Liver (tissue), 9 donors: Measurements from ENCODE around the gene KLHL9. TPM values are rescaled to one million over a fixed set of nuclear protein-coding genes. Genes with fewer than 3 reads are reported as not detected.
A peak's percentile ranks its signal among the peaks of the same experiment; 100 is the strongest.

Experiments used
- DNase-seq: peaks from one replicate; pipeline ENCODE4 v3.0.0-alpha.2; 2017; ENCODE audit warnings: low spot score
- H3K27ac ChIP-seq, 2 donors: one replicate each; pipeline ENCODE4 v1.7.0; 2013; ENCODE audit warnings: inconsistent platforms in 2 of 2, low read length in 2 of 2, control low read depth in 1 of 2, low read depth in 1 of 2, mild to moderate bottlenecking in 1 of 2
- H3K27me3 ChIP-seq, 4 donors: one replicate each; pipeline versions ENCODE4 v1.6.1 to v1.7.0; 2013; ENCODE audit warnings: low read length in 3 of 4, inconsistent platforms in 1 of 4, mild to moderate bottlenecking in 1 of 4, moderate library complexity in 1 of 4; ENCODE audit not compliant: control insufficient read depth in 4 of 4, insufficient read depth in 4 of 4
- H3K36me3 ChIP-seq, 4 donors: one replicate each; pipeline versions ENCODE4 v1.6.1 to v1.7.0; 2013; ENCODE audit warnings: low read length in 3 of 4, mild to moderate bottlenecking in 3 of 4, low read depth in 1 of 4, moderate library complexity in 1 of 4; ENCODE audit not compliant: control insufficient read depth in 4 of 4, insufficient read depth in 3 of 4
- H3K4me1 ChIP-seq, 4 donors: one replicate each; pipeline versions ENCODE4 v1.6.1 to v1.7.0; 2013; ENCODE audit warnings: low read length in 3 of 4, mild to moderate bottlenecking in 3 of 4, moderate library complexity in 1 of 4; ENCODE audit not compliant: control insufficient read depth in 4 of 4, insufficient read depth in 4 of 4
- H3K4me3 ChIP-seq, 3 donors: one replicate each; pipeline versions ENCODE4 v1.6.1 to v1.7.0; 2013; ENCODE audit warnings: low read length in 3 of 3, control low read depth in 1 of 3, low read depth in 1 of 3, mild to moderate bottlenecking in 1 of 3
- H3K9ac ChIP-seq, 2 donors: one replicate each; pipeline ENCODE4 v1.7.0; 2013; ENCODE audit warnings: low read length in 2 of 2, mild to moderate bottlenecking in 2 of 2, moderate library complexity in 2 of 2, control low read depth in 1 of 2, low read depth in 1 of 2
- H3K9me3 ChIP-seq, 4 donors: one replicate each; pipeline versions ENCODE4 v1.6.1 to v1.7.0; 2013; ENCODE audit warnings: low read length in 3 of 4; ENCODE audit not compliant: control insufficient read depth in 4 of 4
- FOXA2 ChIP-seq: IDR thresholded peaks from 2 replicates; pipeline ENCODE4 v1.6.1; 2016; ENCODE audit warnings: antibody characterized with exemption
- GABPA ChIP-seq, 2 donors: IDR thresholded peaks in 1 of 2; conservative IDR thresholded peaks in 1 of 2; 2 replicates each; pipeline ENCODE4 v1.6.1; 2016; ENCODE audit warnings: antibody characterized with exemption in 2 of 2, mild to moderate bottlenecking in 1 of 2, moderate library complexity in 1 of 2
- HNF4G ChIP-seq: IDR thresholded peaks from 2 replicates; pipeline ENCODE4 v1.6.1; 2016; ENCODE audit warnings: antibody characterized with exemption
- JUND ChIP-seq, 2 donors: IDR thresholded peaks; 2 replicates each; pipeline ENCODE4 v1.6.1; 2016; ENCODE audit warnings: antibody characterized with exemption in 2 of 2
- RXRA ChIP-seq, 2 donors: IDR thresholded peaks; 2 replicates each; pipeline ENCODE4 v1.6.1; 2017 to 2018; ENCODE audit warnings: antibody characterized with exemption in 2 of 2, mild to moderate bottlenecking in 1 of 2
- YY1 ChIP-seq: IDR thresholded peaks from 2 replicates; pipeline ENCODE4 v1.6.1; 2016; ENCODE audit warnings: antibody characterized with exemption, mild to moderate bottlenecking
- WGBS: extraction: QIAGEN DNeasy Blood & Tissue Kit; methylation state at CpG from one replicate; pipeline ENCODE4 v1.1.7; 2013; 5-methylcytosine and 5-hydroxymethylcytosine counted together
- polyA plus RNA-seq, 2 donors: library from polyadenylated mRNA; stranded (reverse) in 1 of 2; unstranded in 1 of 2; fragments of 200-250 nt in 1 of 2; fragments of >200 nt in 1 of 2; fragmentation: Nextera tagmentation in 1 of 2; extraction: Ambion mirVana in 1 of 2; gene quantifications; one replicate each; pipeline versions ENCODE4 v1.2.1 to v1.2.3, GENCODE V29; 2013 to 2015
- total RNA-seq, 2 donors: library from RNA; depleted of rRNA; stranded (reverse); fragments of >200 nt; gene quantifications; one replicate each; pipeline ENCODE4 v1.2.3, GENCODE V29; 2014
- TF ChIP-seq, protein P1 (sequence below): IDR thresholded peaks from 2 replicates; pipeline ENCODE4 v1.6.1; 2016; ENCODE audit warnings: antibody characterized with exemption, mild to moderate bottlenecking
- donor health status: healthy.
- donor health status: healthy.
- donor health status: healthy.
- donor health status: healthy.
- donor health status: healthy.

The KLHL9 gene, protein sequence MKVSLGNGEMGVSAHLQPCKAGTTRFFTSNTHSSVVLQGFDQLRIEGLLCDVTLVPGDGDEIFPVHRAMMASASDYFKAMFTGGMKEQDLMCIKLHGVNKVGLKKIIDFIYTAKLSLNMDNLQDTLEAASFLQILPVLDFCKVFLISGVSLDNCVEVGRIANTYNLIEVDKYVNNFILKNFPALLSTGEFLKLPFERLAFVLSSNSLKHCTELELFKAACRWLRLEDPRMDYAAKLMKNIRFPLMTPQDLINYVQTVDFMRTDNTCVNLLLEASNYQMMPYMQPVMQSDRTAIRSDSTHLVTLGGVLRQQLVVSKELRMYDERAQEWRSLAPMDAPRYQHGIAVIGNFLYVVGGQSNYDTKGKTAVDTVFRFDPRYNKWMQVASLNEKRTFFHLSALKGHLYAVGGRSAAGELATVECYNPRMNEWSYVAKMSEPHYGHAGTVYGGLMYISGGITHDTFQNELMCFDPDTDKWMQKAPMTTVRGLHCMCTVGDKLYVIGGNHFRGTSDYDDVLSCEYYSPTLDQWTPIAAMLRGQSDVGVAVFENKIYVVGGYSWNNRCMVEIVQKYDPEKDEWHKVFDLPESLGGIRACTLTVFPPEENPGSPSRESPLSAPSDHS
- 10 to 100 TPM; 14.0 to 14.5 TPM for total RNA-seq
- 1 to 10 TPM; 5.6 to 5.7 TPM for polyA plus RNA-seq

DNA sequence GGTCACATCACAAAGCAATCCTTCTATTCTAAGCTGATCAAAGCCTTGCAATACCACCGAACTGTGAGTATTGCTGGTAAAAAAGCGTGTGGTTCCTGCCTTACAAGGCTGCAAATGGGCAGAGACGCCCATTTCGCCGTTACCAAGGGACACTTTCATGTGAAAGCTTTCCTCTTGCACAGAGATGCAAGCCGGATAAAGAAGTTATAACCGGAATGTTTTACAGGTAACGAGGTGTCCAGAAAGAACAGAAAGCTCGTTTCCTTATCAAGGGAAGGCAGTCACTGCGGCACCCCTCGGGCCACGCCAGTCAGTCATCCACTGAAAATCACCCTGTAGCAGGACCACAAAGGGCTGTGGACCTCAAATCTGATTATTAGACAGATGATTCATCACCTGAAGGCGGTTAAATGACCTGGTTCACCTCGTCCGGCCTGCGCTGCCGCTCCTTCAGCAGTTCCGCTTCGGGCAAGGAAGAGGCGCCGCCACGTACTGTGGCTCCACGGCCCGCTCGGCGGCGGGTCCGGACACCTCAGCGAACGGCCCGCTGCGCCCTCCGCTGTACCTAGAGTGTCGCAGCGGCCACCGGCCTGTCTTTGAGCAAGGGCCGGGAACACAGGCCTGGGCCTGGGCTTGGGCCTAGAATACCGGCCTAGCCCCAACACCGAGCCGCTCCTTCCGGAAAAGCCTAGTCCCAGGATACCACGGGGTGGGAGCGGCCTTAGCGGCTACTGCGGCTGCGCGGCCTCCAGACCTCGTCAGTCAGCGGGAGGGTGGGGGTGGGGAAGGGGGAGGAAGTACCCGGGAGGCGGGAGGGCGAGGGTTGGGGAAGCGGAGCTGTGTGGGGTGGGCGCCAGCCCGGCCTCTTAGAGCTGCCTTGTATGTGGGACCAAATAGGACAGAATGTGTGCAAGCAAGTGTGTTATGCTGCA lies at the start of gene KLHL9:
TSS of gene KLHL9 (minus strand) at position 704 of the 932 bp plus-strand sequence. CDS start at position 159, 545 bp downstream.
- H3K4me3 ChIP-seq: peak within 1 kb of the TSS; percentile 92 to 98 (median 93)
- peak within 1 kb of the TSS; percentile 94 to 95 for H3K9ac ChIP-seq
- peak within 1 kb of the TSS; percentile 91 to 97 for H3K27ac ChIP-seq
- WGBS: under 1% methylated on average over 55 of the region's 55 CpGs
- H3K36me3 ChIP-seq: no peaks in the 10 kb centered on the region
- peak; percentile 89 for DNase-seq
- TF ChIP-seq FOXA2: no peak
- TF ChIP-seq RXRA (IDR thresholded peaks at IDR 0.05): no peak
- TF ChIP-seq GABPA (IDR thresholded peaks at IDR 0.05 in 1 of 2, conservative IDR thresholded peaks at IDR 0.05 in 1 of 2): peak in 1 of 2 donors; percentile 75
- TF ChIP-seq YY1: no peak
- TF ChIP-seq JUND (IDR thresholded peaks at IDR 0.05): no peak
- no peaks in the 10 kb centered on the region for H3K9me3 ChIP-seq
- peaks cover 1 to 34% (median 22%) of the 10 kb centered on the region in 4 donors for H3K4me1 ChIP-seq
- no peaks in the 10 kb centered on the region for H3K27me3 ChIP-seq

DNA sequence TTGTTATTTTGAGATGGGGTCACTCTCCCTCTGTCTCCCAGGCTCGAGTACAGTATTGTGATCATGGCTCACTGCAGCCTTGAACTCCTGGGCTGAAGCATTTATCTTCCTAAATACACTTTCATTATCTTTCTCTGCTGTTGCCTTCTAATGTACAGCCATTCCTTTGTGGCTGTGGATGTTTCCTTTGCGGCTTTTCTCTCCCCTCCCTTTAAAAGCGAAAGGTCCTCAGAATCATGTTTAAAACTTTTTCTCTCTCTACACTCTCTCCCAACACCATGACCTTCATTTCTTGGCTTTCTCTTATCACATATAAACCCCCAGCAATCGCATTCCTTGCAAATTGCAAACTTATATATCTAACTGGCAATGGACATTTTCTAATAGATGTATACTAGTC lies 48.4 kb upstream of the KLHL9 start:
- Histone ChIP-seq H3K36me3 (no peaks in the 10 kb centered on the region), H3K4me3 (no peak overlapping the region), H3K4me1 (peaks cover 0 to 6% (median 0%) of the 10 kb centered on the region in 4 donors), H3K27ac (no peak overlapping the region), H3K9me3 (no peaks in the 10 kb centered on the region), H3K9ac (no peak overlapping the region), H3K27me3 (peaks cover 0 to 12% (median 2%) of the 10 kb centered on the region in 4 donors)
- 38% methylated on average over 4 of the region's 4 CpGs for WGBS
- no peak for TF ChIP-seq GABPA (IDR thresholded peaks at IDR 0.05 in 1 of 2, conservative IDR thresholded peaks at IDR 0.05 in 1 of 2)
- no peak for TF ChIP-seq HNF4G
- TF ChIP-seq, protein P1, sequence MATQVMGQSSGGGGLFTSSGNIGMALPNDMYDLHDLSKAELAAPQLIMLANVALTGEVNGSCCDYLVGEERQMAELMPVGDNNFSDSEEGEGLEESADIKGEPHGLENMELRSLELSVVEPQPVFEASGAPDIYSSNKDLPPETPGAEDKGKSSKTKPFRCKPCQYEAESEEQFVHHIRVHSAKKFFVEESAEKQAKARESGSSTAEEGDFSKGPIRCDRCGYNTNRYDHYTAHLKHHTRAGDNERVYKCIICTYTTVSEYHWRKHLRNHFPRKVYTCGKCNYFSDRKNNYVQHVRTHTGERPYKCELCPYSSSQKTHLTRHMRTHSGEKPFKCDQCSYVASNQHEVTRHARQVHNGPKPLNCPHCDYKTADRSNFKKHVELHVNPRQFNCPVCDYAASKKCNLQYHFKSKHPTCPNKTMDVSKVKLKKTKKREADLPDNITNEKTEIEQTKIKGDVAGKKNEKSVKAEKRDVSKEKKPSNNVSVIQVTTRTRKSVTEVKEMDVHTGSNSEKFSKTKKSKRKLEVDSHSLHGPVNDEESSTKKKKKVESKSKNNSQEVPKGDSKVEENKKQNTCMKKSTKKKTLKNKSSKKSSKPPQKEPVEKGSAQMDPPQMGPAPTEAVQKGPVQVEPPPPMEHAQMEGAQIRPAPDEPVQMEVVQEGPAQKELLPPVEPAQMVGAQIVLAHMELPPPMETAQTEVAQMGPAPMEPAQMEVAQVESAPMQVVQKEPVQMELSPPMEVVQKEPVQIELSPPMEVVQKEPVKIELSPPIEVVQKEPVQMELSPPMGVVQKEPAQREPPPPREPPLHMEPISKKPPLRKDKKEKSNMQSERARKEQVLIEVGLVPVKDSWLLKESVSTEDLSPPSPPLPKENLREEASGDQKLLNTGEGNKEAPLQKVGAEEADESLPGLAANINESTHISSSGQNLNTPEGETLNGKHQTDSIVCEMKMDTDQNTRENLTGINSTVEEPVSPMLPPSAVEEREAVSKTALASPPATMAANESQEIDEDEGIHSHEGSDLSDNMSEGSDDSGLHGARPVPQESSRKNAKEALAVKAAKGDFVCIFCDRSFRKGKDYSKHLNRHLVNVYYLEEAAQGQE: no peak
- DNase-seq: no peak
